Measurements from ENCODE around the gene ATP5PD.
"Not testable (repeated sequence)": the region's sequence is repeated elsewhere in the genome, so short reads cannot be mapped to it uniquely, and the experiment has no call there.

ATP5PD gene

DNA sequence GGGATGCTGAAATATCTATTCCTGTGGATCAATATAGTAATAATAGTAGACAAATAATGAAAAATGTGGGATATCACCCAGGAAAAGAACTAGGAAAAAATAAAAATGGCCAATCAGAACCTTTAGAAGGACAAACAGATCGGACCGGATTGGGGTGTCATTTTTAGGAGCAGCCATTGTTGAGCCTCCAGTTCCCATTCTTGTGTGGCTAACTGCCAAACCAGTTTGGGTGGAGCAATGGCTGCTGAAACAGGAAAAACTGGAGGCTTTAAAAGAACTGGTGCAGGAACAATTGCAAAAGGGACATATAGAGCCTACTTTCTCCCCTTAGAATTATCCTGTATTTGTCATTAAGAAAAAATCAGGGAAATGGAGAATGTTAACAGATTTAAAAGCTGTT is 20.1 kb downstream of the ATP5PD start:
- not testable (repeated sequence) for H4K91ac ChIP-seq (ENCODE audit: low read depth, low read length); H2AK5ac ChIP-seq (ENCODE audit: low read length); H4K8ac ChIP-seq (ENCODE audit: low read depth, low read length); H3K4me3 ChIP-seq (ENCODE audit: low read depth, low read length); H3K9ac ChIP-seq (ENCODE audit: low read length); H3K14ac ChIP-seq (ENCODE audit: low read length); H2BK12ac ChIP-seq (ENCODE audit: low read length); H3K27me3 ChIP-seq (ENCODE audit: insufficient read depth, low read length); H3K4ac ChIP-seq (ENCODE audit: low read depth, low read length); H3K4me2 ChIP-seq (ENCODE audit: low read length); H3K79me1 ChIP-seq (ENCODE audit: low read length); H4K12ac ChIP-seq (ENCODE audit: low read depth, low read length); H3K23ac ChIP-seq (ENCODE audit: low read length); H2BK5ac ChIP-seq (ENCODE audit: low read depth, low read length, poor library complexity); H2AFZ ChIP-seq (ENCODE audit: insufficient read depth, low read length, poor library complexity); H3K18ac ChIP-seq (ENCODE audit: low read length); H3K36me3 ChIP-seq (ENCODE audit: control insufficient read depth in 1 of 2, insufficient read depth in 2 of 2, low read length in 2 of 2); H3K79me2 ChIP-seq (ENCODE audit: control insufficient read depth, insufficient read depth, low read length, poor library complexity); H3K27ac ChIP-seq (ENCODE audit: low read depth, low read length); H3K9me3 ChIP-seq (ENCODE audit: insufficient read depth, low read depth, low read length); H3K4me1 ChIP-seq (ENCODE audit: control insufficient read depth in 1 of 2, insufficient read depth in 2 of 2, low read length in 2 of 2); H2BK120ac ChIP-seq (ENCODE audit: insufficient read depth, low read length, poor library complexity)
- peak in 1 of 2 donors; percentile 57 for DNase-seq
- no CpG with 5 or more reads among the region's 2 CpGs for WGBS (ENCODE audit: extremely low coverage, insufficient coverage, insufficient read length)

- H3K4ac ChIP-seq (ENCODE audit: low read depth, low read length); H3K9me3 ChIP-seq (ENCODE audit: insufficient read depth, low read depth, low read length); H4K12ac ChIP-seq (ENCODE audit: low read depth, low read length); H3K4me3 ChIP-seq (ENCODE audit: low read depth, low read length); H4K91ac ChIP-seq (ENCODE audit: low read depth, low read length); H3K14ac ChIP-seq (ENCODE audit: low read length); H2AFZ ChIP-seq (ENCODE audit: insufficient read depth, low read length, poor library complexity); H3K79me2 ChIP-seq (ENCODE audit: control insufficient read depth, insufficient read depth, low read length, poor library complexity); H3K23ac ChIP-seq (ENCODE audit: low read length); H2AK5ac ChIP-seq (ENCODE audit: low read length); H2BK12ac ChIP-seq (ENCODE audit: low read length); H2BK5ac ChIP-seq (ENCODE audit: low read depth, low read length, poor library complexity); H3K4me1 ChIP-seq (ENCODE audit: control insufficient read depth in 1 of 2, insufficient read depth in 2 of 2, low read length in 2 of 2); H4K8ac ChIP-seq (ENCODE audit: low read depth, low read length); H3K9ac ChIP-seq (ENCODE audit: low read length); H3K4me2 ChIP-seq (ENCODE audit: low read length); H3K27ac ChIP-seq (ENCODE audit: low read depth, low read length); H3K79me1 ChIP-seq (ENCODE audit: low read length); H2BK120ac ChIP-seq (ENCODE audit: insufficient read depth, low read length, poor library complexity); DNase-seq; H3K27me3 ChIP-seq (ENCODE audit: insufficient read depth, low read length); H3K18ac ChIP-seq (ENCODE audit: low read length): not testable (repeated sequence)
- peaks cover 12 to 18% of the 10 kb centered on the region in 2 experiments for H3K36me3 ChIP-seq (ENCODE audit: control insufficient read depth in 1 of 2, insufficient read depth in 2 of 2, low read length in 2 of 2)
- WGBS (ENCODE audit: extremely low coverage, insufficient coverage, insufficient read length): no CpG with 5 or more reads among the region's 9 CpGs
Observed at GRCh38 chr17:75025398-75025734, 21.4 kb downstream of the ATP5PD start.

DNA sequence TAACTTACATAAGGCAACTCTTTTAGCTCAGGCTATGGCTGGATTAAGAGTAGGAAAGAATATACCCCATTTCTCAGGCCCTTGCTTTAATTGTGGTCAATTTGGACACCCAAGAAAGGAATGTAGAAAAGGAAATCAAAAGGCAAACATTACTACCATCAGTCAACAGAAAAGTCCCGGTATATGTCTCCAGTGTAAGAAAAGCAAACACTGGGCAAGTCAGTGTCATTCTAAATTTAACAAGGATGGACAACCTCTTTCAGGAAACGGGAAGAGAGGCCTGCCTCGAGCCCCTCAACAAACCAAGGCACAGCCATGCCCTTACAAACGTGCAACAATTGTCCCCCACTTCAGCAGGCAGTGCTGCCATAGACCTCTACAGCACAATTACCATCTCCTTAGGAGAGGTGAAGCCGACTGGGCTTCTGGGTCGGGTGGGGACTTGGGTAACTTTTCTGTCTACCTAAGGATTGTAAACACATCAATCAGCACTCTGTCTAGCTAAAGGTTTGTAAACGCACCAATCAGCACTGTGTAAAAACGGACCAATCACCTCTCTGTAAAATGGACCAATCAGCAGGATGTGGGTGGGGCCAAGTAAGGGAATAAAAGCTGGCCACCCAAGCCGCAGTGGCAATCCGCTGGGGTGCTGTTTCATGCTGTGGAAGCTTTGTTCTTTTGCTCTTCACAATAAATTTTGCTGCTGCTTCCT is 21.9 kb downstream of the ATP5PD start:
- Histone ChIP-seq H3K4me2 (ENCODE audit: low read length) (no peak overlapping the region), H3K9ac (ENCODE audit: low read length) (no peak overlapping the region), H3K36me3 (ENCODE audit: control insufficient read depth in 1 of 2, insufficient read depth in 2 of 2, low read length in 2 of 2) (peaks cover 12 to 18% of the 10 kb centered on the region in 2 experiments), H2BK120ac (ENCODE audit: insufficient read depth, low read length, poor library complexity) (no peak overlapping the region), H3K79me1 (ENCODE audit: low read length) (no peaks in the 10 kb centered on the region), H3K4me3 (ENCODE audit: low read depth, low read length) (no peak overlapping the region), H3K27ac (ENCODE audit: low read depth, low read length) (no peak overlapping the region), H3K23ac (ENCODE audit: low read length) (no peak overlapping the region), H2AK5ac (ENCODE audit: low read length) (no peak overlapping the region), H2BK5ac (ENCODE audit: low read depth, low read length, poor library complexity) (no peak overlapping the region), H2BK12ac (ENCODE audit: low read length) (no peak overlapping the region), H3K4ac (ENCODE audit: low read depth, low read length) (no peak overlapping the region), H3K27me3 (ENCODE audit: insufficient read depth, low read length) (no peaks in the 10 kb centered on the region), H3K9me3 (ENCODE audit: insufficient read depth, low read depth, low read length) (peaks cover 2% of the 10 kb centered on the region), H3K79me2 (ENCODE audit: control insufficient read depth, insufficient read depth, low read length, poor library complexity) (no peaks in the 10 kb centered on the region), H4K12ac (ENCODE audit: low read depth, low read length) (no peak overlapping the region), H3K14ac (ENCODE audit: low read length) (no peak overlapping the region), H3K4me1 (ENCODE audit: control insufficient read depth in 1 of 2, insufficient read depth in 2 of 2, low read length in 2 of 2) (peaks cover 12 to 13% of the 10 kb centered on the region in 2 experiments), H4K8ac (ENCODE audit: low read depth, low read length) (no peak overlapping the region), H4K91ac (ENCODE audit: low read depth, low read length) (no peak overlapping the region), H3K18ac (ENCODE audit: low read length) (no peak overlapping the region), H2AFZ (ENCODE audit: insufficient read depth, low read length, poor library complexity) (no peak overlapping the region)
- DNase-seq: no peak
- no CpG with 5 or more reads among the region's 10 CpGs for WGBS (ENCODE audit: extremely low coverage, insufficient coverage, insufficient read length)

DNA sequence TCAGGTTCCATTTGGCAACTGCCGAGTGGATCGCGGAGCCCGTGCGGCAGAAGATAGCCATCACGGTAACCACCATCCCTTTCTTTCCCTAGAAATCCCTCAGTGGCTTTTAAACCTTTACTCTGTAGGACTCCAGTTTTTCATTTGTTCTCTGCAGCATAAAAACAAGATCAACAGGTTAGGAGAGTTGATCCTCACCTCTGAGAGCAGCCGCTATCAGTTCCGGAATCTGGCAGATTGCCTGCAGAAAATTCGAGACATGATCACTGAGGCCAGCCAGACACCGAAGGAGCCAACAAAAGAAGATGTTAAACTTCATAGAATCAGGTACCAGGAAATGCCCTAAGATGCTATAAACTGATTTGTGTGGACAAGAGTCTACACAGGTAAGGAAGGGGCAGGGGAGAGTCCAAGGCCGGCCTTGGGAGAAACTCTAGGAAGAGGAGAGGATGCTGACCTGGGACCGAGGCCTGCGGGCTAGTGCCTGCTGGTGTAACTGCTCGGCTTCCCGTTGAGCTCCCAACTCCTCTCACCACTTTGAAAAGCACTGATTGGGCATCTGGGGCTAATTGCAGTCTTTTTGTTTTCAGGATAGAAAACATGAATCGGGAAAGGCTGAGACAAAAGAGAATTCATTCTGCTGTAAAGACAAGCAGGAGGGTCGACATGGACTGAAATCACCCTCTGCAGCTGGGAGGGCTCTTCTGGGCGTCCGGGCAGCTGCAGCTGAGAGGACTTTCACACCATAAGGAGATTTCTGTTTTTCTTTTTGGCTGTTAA is 26.2 kb downstream of the ATP5PD start:
- H3K4me1 ChIP-seq (ENCODE audit: control insufficient read depth in 1 of 2, insufficient read depth in 2 of 2, low read length in 2 of 2): peaks cover 13 to 18% of the 10 kb centered on the region in 2 experiments
- peak overlapping the region; percentile 25 for H3K4me2 ChIP-seq (ENCODE audit: low read length)
- no peak overlapping the region for H3K4me3 ChIP-seq (ENCODE audit: low read depth, low read length)
- H3K14ac ChIP-seq (ENCODE audit: low read length): no peak overlapping the region
- H3K4ac ChIP-seq (ENCODE audit: low read depth, low read length): no peak overlapping the region
- peak overlapping the region; percentile 7 for H4K8ac ChIP-seq (ENCODE audit: low read depth, low read length)
- H2AK5ac ChIP-seq (ENCODE audit: low read length): no peak overlapping the region
- DNase-seq: peak; percentile 76 to 96
- H3K27me3 ChIP-seq (ENCODE audit: insufficient read depth, low read length): no peaks in the 10 kb centered on the region
- no peak overlapping the region for H2BK120ac ChIP-seq (ENCODE audit: insufficient read depth, low read length, poor library complexity)
- H2AFZ ChIP-seq (ENCODE audit: insufficient read depth, low read length, poor library complexity): no peak overlapping the region
- peaks cover 14 to 22% of the 10 kb centered on the region in 2 experiments for H3K36me3 ChIP-seq (ENCODE audit: control insufficient read depth in 1 of 2, insufficient read depth in 2 of 2, low read length in 2 of 2)
- H2BK12ac ChIP-seq (ENCODE audit: low read length): no peak overlapping the region
- no peaks in the 10 kb centered on the region for H3K79me1 ChIP-seq (ENCODE audit: low read length)
- WGBS (ENCODE audit: extremely low coverage, insufficient coverage, insufficient read length): no CpG with 5 or more reads among the region's 19 CpGs
- peak overlapping the region; percentile 9 for H2BK5ac ChIP-seq (ENCODE audit: low read depth, low read length, poor library complexity)
- H3K9ac ChIP-seq (ENCODE audit: low read length): no peak overlapping the region
- no peak overlapping the region for H3K23ac ChIP-seq (ENCODE audit: low read length)
- peak overlapping the region; percentile 83 for H3K27ac ChIP-seq (ENCODE audit: low read depth, low read length)
- no peaks in the 10 kb centered on the region for H3K79me2 ChIP-seq (ENCODE audit: control insufficient read depth, insufficient read depth, low read length, poor library complexity)
- no peaks in the 10 kb centered on the region for H3K9me3 ChIP-seq (ENCODE audit: insufficient read depth, low read depth, low read length)
- no peak overlapping the region for H4K12ac ChIP-seq (ENCODE audit: low read depth, low read length)
- H4K91ac ChIP-seq (ENCODE audit: low read depth, low read length): peak overlapping the region; percentile 61
- H3K18ac ChIP-seq (ENCODE audit: low read length): no peak overlapping the region
